Ascending aorta (tissue), 2 donors: ENCODE measurements around the gene FAM107B. TPM values are rescaled to one million over a fixed set of nuclear protein-coding genes. Genes with fewer than 3 reads are reported as not detected.

ENCODE experiments used
- DNase-seq, 2 donors: peaks; one replicate each; pipeline ENCODE4 v3.0.0-alpha.2; 2019; ENCODE audit warnings: low spot score in 2 of 2
- H3K27ac ChIP-seq, 2 donors: fragments of 200-600 bp; sonication (generic); one replicate each; pipeline ENCODE4 v1.5.1; 2016 to 2017; ENCODE audit warnings: mild to moderate bottlenecking in 1 of 2
- H3K27me3 ChIP-seq: fragments of 200-600 bp; sonication (generic); one replicate; pipeline ENCODE4 v1.5.1; 2017
- H3K36me3 ChIP-seq, 2 donors: fragments of 200-600 bp; sonication (generic); one replicate each; pipeline ENCODE4 v1.5.1; 2016
- H3K4me1 ChIP-seq, 2 donors: fragments of 200-600 bp; sonication (generic); one replicate each; pipeline ENCODE4 v1.5.1; 2016 to 2017; ENCODE audit warnings: mild to moderate bottlenecking in 1 of 2
- H3K4me3 ChIP-seq, 2 donors: fragments of 200-600 bp; sonication (generic); one replicate each; pipeline ENCODE4 v1.5.1; 2016 to 2017; ENCODE audit warnings: mild to moderate bottlenecking in 1 of 2
- H3K9me3 ChIP-seq, 2 donors: fragments of 200-600 bp; sonication (generic); one replicate each; pipeline ENCODE4 v1.5.1; 2016
- CTCF ChIP-seq, 3 experiments: fragments of 200-600 bp in 2 of 3; fragments of 450-650 bp in 1 of 3; sonication (generic) in 2 of 3; IDR thresholded peaks; one replicate each; pipeline ENCODE4 v1.5.1; 2016 to 2019; ENCODE audit warnings: antibody characterized with exemption in 3 of 3, mild to moderate bottlenecking in 1 of 3, moderate library complexity in 1 of 3
- intact Hi-C: fragments of 100-400 bp; cut with DNase I; formaldehyde crosslinking; loops from one replicate; pipeline ENCODE4 v1.15.1; 2023
- total RNA-seq: library from RNA; depleted of rRNA; stranded (reverse); fragments of >200 nt; gene quantifications from one replicate; pipeline ENCODE4 v1.1.0, GENCODE V29; 2016

Gene FAM107B
- total RNA-seq, 1 donor from 2014 or later = 3.7 TPM

- no peaks in the 10 kb centered on the region for H3K4me1 ChIP-seq
- intact Hi-C loops = no loop called here
- no peaks in the 10 kb centered on the region for H3K9me3 ChIP-seq
- H3K27ac ChIP-seq = no peak overlapping the region
- no peaks in the 10 kb centered on the region for H3K27me3 ChIP-seq
- no peak overlapping the region for H3K4me3 ChIP-seq
- TF ChIP-seq CTCF (IDR thresholded peaks at IDR 0.05) = no peak
- peaks cover 0 to 3% of the 10 kb centered on the region in 2 donors for H3K36me3 ChIP-seq
- DNase-seq = no peak
Measured at GRCh38 chr10:14531974-14532373, 242.7 kb downstream of the FAM107B start.

GRCh38 chr10:14530465-14530864 is 244.2 kb downstream of the FAM107B start:
- no peaks in the 10 kb centered on the region for H3K9me3 ChIP-seq
- no peaks in the 10 kb centered on the region for H3K27me3 ChIP-seq
- no peak for DNase-seq
- no peak overlapping the region for H3K4me3 ChIP-seq
- H3K4me1 ChIP-seq = no peaks in the 10 kb centered on the region
- H3K27ac ChIP-seq = no peak overlapping the region
- peaks cover 0 to 3% of the 10 kb centered on the region in 2 donors for H3K36me3 ChIP-seq
- no peak for TF ChIP-seq CTCF (IDR thresholded peaks at IDR 0.05)
- intact Hi-C loops = no loop called here

GRCh38 chr10:14529351-14529750 is 245.3 kb downstream of the FAM107B start:
- no peak for TF ChIP-seq CTCF (IDR thresholded peaks at IDR 0.05)
- H3K4me1 ChIP-seq = no peaks in the 10 kb centered on the region
- DNase-seq = no peak
- peaks cover 0 to 3% of the 10 kb centered on the region in 2 donors for H3K36me3 ChIP-seq
- H3K4me3 ChIP-seq = no peak overlapping the region
- H3K27me3 ChIP-seq = no peaks in the 10 kb centered on the region
- no peaks in the 10 kb centered on the region for H3K9me3 ChIP-seq
- no peak overlapping the region for H3K27ac ChIP-seq
- intact Hi-C loops = no loop called here

- Histone ChIP-seq H3K9me3 (no peaks in the 10 kb centered on the region), H3K4me3 (no peak overlapping the region), H3K27me3 (no peaks in the 10 kb centered on the region), H3K27ac (no peak overlapping the region), H3K4me1 (no peaks in the 10 kb centered on the region), H3K36me3 (peaks cover 0 to 3% of the 10 kb centered on the region in 2 donors)
- DNase-seq = no peak
- intact Hi-C loops = no loop called here
- no peak for TF ChIP-seq CTCF (IDR thresholded peaks at IDR 0.05)
Measured at GRCh38 chr10:14528450-14528849, 246.2 kb downstream of the FAM107B start.

GRCh38 chr10:14527915-14528314 is 246.8 kb downstream of the FAM107B start:
- no peak for DNase-seq
- Histone ChIP-seq H3K27ac (no peak overlapping the region), H3K27me3 (no peaks in the 10 kb centered on the region), H3K9me3 (no peaks in the 10 kb centered on the region), H3K4me1 (no peaks in the 10 kb centered on the region), H3K4me3 (no peak overlapping the region), H3K36me3 (peaks cover 0 to 3% of the 10 kb centered on the region in 2 donors)
- TF ChIP-seq CTCF (IDR thresholded peaks at IDR 0.05) = no peak
- intact Hi-C loops = no loop called here
